Measurements from ENCODE around the gene CWF19L1.
"Not testable (repeated sequence)": the region's sequence is repeated elsewhere in the genome, so short reads cannot be mapped to it uniquely, and the experiment has no call there.

The CWF19L1 gene

DNA sequence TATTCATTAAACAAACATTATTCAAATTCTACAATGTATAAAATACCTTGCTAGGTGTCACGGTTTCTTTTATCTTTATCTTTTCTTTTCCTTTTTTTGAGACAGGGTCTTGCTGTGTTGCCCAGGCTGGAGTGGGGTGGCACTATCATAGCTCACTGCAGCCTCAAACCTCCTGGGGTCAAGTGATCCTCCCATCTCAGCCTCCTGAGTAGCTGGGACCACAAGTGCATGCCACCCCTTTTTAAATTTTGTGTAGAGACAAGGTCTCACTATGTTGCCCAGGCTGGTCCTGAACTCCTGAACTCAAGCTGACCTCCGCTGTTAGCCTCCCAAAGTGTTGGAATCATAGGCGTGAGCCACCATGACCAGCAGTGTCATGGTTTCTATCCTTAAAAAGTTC lies 37.0 kb upstream of the CWF19L1 start:
- no peak overlapping the region for H3K4me3 ChIP-seq (ENCODE audit: low read length)
- no peak overlapping the region for H3K23ac ChIP-seq (ENCODE audit: low read length)
- WGBS (ENCODE audit: extremely low coverage, insufficient coverage, low lambda C conversion rate), result 100% methylated on average over 1 of the region's 3 CpGs

DNA sequence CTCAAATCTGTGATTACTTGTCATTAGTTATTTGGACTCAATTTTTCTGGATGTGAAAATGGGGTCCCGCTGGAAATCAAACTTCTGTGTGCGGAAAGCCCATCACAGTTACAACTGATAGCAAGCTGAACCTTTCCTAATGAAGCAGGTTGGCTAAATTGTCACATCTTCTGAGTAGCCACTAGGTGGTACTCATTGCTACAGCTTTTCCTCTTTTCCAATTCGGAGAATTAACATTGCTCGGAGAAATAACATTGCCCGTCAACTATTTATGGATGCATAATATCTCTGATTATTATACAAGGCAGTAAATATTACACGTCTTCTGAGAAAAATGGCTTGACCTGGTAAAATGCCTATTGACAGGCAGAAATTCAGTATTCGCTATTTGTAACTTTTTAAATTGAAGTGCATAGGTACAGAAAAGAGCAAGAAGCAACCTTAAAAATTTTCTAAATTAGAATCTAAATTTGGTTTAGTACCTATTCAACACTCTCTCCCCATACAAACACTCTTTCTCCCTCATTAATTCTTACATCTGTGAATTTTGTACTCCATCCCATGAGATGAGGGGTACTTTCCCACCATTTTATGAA lies 36.4 kb upstream of the CWF19L1 start:
- no peak overlapping the region for H4K8ac ChIP-seq (ENCODE audit: low read depth, low read length)
- peak; percentile 35 for DNase-seq
- H3K27ac ChIP-seq (ENCODE audit: low read depth, low read length), result no peak overlapping the region
- H3K56ac ChIP-seq (ENCODE audit: low read length), result no peak overlapping the region
- H2BK120ac ChIP-seq (ENCODE audit: low read depth, low read length), result no peak overlapping the region
- H3K4me3 ChIP-seq (ENCODE audit: low read length), result no peak overlapping the region
- no peak overlapping the region for H3K4ac ChIP-seq (ENCODE audit: low read depth, low read length)
- H2BK15ac ChIP-seq (replicated peaks; ENCODE audit: low read depth), result no peak overlapping the region
- no peaks in the 10 kb centered on the region for H3K27me3 ChIP-seq (ENCODE audit: insufficient read depth, low read length, poor library complexity)
- no peak overlapping the region for H2BK5ac ChIP-seq (ENCODE audit: low read length)
- H3K9ac ChIP-seq (ENCODE audit: low read length), result no peak overlapping the region
- H3K4me2 ChIP-seq (ENCODE audit: low read length), result no peak overlapping the region
- H4K5ac ChIP-seq (ENCODE audit: low read length), result no peak overlapping the region
- no CpG with 5 or more reads among the region's 7 CpGs for WGBS (ENCODE audit: extremely low coverage, insufficient coverage, low lambda C conversion rate)
- no peak overlapping the region for H3K23ac ChIP-seq (ENCODE audit: low read length)
- H3K79me2 ChIP-seq (ENCODE audit: control insufficient read depth, insufficient read depth, low read length), result no peaks in the 10 kb centered on the region
- H2AK5ac ChIP-seq (ENCODE audit: low read length), result no peak overlapping the region
- H3K4me1 ChIP-seq (ENCODE audit: control insufficient read depth, low read depth, low read length), result no peaks in the 10 kb centered on the region
- H3K79me1 ChIP-seq (ENCODE audit: low read length), result no peaks in the 10 kb centered on the region
- no peaks in the 10 kb centered on the region for H3K36me3 ChIP-seq (ENCODE audit: control insufficient read depth, insufficient read depth, low read length)
- H3K18ac ChIP-seq (ENCODE audit: low read length), result no peak overlapping the region

More for the DNA sequence above, 37.0 kb upstream of the CWF19L1 start:
- Histone ChIP-seq H2AK5ac (ENCODE audit: low read length) (no peak overlapping the region), H3K27me3 (ENCODE audit: insufficient read depth, low read length, poor library complexity) (no peaks in the 10 kb centered on the region), H2BK120ac (ENCODE audit: low read depth, low read length) (no peak overlapping the region), H3K18ac (ENCODE audit: low read length) (no peak overlapping the region), H4K8ac (ENCODE audit: low read depth, low read length) (no peak overlapping the region), H2BK5ac (ENCODE audit: low read length) (no peak overlapping the region), H3K27ac (ENCODE audit: low read depth, low read length) (no peak overlapping the region), H2BK15ac (replicated peaks; ENCODE audit: low read depth) (no peak overlapping the region), H3K56ac (ENCODE audit: low read length) (no peak overlapping the region), H3K4me1 (ENCODE audit: control insufficient read depth, low read depth, low read length) (no peaks in the 10 kb centered on the region), H4K5ac (ENCODE audit: low read length) (no peak overlapping the region), H3K79me2 (ENCODE audit: control insufficient read depth, insufficient read depth, low read length) (no peaks in the 10 kb centered on the region), H3K36me3 (ENCODE audit: control insufficient read depth, insufficient read depth, low read length) (no peaks in the 10 kb centered on the region), H3K4ac (ENCODE audit: low read depth, low read length) (no peak overlapping the region), H3K4me2 (ENCODE audit: low read length) (no peak overlapping the region), H3K79me1 (ENCODE audit: low read length) (no peaks in the 10 kb centered on the region), H3K9ac (ENCODE audit: low read length) (no peak overlapping the region)
- no peak for DNase-seq

DNA sequence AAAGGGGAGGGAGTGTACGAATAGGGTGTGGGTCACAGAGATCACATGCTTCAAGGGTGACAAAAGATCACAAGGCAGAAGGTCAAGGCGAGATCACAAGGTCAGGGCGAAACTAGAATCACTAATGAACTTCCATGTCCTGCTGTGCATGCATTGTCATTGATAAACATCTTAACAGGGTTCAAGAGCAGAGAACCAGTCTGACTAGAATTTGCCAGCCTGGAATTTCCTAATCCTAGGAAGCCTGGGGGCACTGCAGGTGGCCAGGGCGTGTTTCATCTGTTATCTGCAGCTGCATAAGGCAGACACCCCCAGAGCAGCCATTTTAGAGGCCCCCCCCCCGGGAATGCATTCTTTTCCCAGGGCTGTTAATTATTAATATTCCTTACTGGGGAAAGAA lies 33.7 kb upstream of the CWF19L1 start:
- not testable (repeated sequence) for H3K36me3 ChIP-seq (ENCODE audit: control insufficient read depth, insufficient read depth, low read length); H2BK120ac ChIP-seq (ENCODE audit: low read depth, low read length); H3K79me2 ChIP-seq (ENCODE audit: control insufficient read depth, insufficient read depth, low read length); H4K5ac ChIP-seq (ENCODE audit: low read length); H3K4me2 ChIP-seq (ENCODE audit: low read length); H3K4me3 ChIP-seq (ENCODE audit: low read length); H4K8ac ChIP-seq (ENCODE audit: low read depth, low read length); H2BK15ac ChIP-seq (replicated peaks; ENCODE audit: low read depth); H3K56ac ChIP-seq (ENCODE audit: low read length); H3K9ac ChIP-seq (ENCODE audit: low read length); H3K4ac ChIP-seq (ENCODE audit: low read depth, low read length); H3K79me1 ChIP-seq (ENCODE audit: low read length); H3K27me3 ChIP-seq (ENCODE audit: insufficient read depth, low read length, poor library complexity); H2AK5ac ChIP-seq (ENCODE audit: low read length); H3K23ac ChIP-seq (ENCODE audit: low read length); H3K18ac ChIP-seq (ENCODE audit: low read length); H2BK5ac ChIP-seq (ENCODE audit: low read length); H3K4me1 ChIP-seq (ENCODE audit: control insufficient read depth, low read depth, low read length); H3K27ac ChIP-seq (ENCODE audit: low read depth, low read length)
- no CpG with 5 or more reads among the region's 5 CpGs for WGBS (ENCODE audit: extremely low coverage, insufficient coverage, low lambda C conversion rate)
- DNase-seq, result peak; percentile 76

DNA sequence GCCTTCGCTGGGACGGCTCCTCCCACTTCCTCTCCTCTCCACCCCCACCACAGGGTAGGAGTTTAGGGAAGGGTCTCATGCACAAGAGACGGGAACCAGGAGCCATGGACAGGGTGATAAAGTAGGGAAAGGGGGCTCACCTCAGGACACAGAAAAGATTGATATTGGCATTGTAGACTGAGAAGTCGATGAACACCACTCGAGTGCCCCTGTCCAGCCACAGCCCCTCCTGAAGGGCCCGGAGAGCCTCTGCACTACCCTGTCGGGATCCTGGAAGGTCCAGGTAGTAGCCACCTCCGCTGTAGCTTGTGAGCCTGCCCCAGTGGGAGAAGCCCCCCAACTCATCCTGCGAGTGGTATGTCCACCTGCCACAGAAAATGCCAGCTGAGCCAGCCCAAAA lies 29.8 kb upstream of the CWF19L1 start:
- H3K4me2 ChIP-seq (ENCODE audit: low read length), result no peak overlapping the region
- H4K5ac ChIP-seq (ENCODE audit: low read length), result no peak overlapping the region
- H3K27me3 ChIP-seq (ENCODE audit: insufficient read depth, low read length, poor library complexity), result no peaks in the 10 kb centered on the region
- H3K27ac ChIP-seq (ENCODE audit: low read depth, low read length), result no peak overlapping the region
- H3K4me3 ChIP-seq (ENCODE audit: low read length), result no peak overlapping the region
- H4K8ac ChIP-seq (ENCODE audit: low read depth, low read length), result no peak overlapping the region
- H2BK5ac ChIP-seq (ENCODE audit: low read length), result no peak overlapping the region
- H3K36me3 ChIP-seq (ENCODE audit: control insufficient read depth, insufficient read depth, low read length), result no peaks in the 10 kb centered on the region
- no peak overlapping the region for H3K18ac ChIP-seq (ENCODE audit: low read length)
- WGBS (ENCODE audit: extremely low coverage, insufficient coverage, low lambda C conversion rate), result no CpG with 5 or more reads among the region's 9 CpGs
- no peak overlapping the region for H3K4ac ChIP-seq (ENCODE audit: low read depth, low read length)
- H3K23ac ChIP-seq (ENCODE audit: low read length), result no peak overlapping the region
- no peak for DNase-seq
- H3K56ac ChIP-seq (ENCODE audit: low read length), result no peak overlapping the region
- H2BK15ac ChIP-seq (replicated peaks; ENCODE audit: low read depth), result no peak overlapping the region
- H3K79me2 ChIP-seq (ENCODE audit: control insufficient read depth, insufficient read depth, low read length), result no peaks in the 10 kb centered on the region
- H2AK5ac ChIP-seq (ENCODE audit: low read length), result no peak overlapping the region
- peaks cover 2% of the 10 kb centered on the region for H3K4me1 ChIP-seq (ENCODE audit: control insufficient read depth, low read depth, low read length)
- H3K79me1 ChIP-seq (ENCODE audit: low read length), result no peaks in the 10 kb centered on the region
- no peak overlapping the region for H3K9ac ChIP-seq (ENCODE audit: low read length)
- H2BK120ac ChIP-seq (ENCODE audit: low read depth, low read length), result no peak overlapping the region

DNA sequence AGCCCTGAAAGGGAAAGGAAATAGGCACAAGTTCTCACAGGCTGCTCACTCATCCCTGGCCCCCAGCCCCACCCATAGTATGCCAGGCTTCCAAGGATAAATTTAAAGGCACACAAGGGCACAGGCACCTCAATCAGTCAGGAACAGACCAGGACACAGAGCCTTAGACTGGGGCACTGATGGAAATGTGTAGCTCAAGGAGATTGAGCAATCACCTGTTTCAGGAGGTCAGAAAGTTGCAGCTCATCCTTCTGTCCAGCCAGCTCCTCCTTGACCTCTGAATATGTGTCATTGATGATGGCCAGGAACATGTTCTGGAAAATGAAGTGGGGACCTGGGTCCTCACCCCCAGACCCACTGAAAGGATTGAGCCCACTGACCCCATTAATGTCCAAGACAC lies 25.6 kb upstream of the CWF19L1 start:
- Histone ChIP-seq H2BK120ac (ENCODE audit: low read depth, low read length) (no peak overlapping the region), H2BK15ac (replicated peaks; ENCODE audit: low read depth) (no peak overlapping the region), H3K23ac (ENCODE audit: low read length) (no peak overlapping the region), H2BK5ac (ENCODE audit: low read length) (no peak overlapping the region), H3K27ac (ENCODE audit: low read depth, low read length) (no peak overlapping the region), H3K27me3 (ENCODE audit: insufficient read depth, low read length, poor library complexity) (no peaks in the 10 kb centered on the region), H4K5ac (ENCODE audit: low read length) (no peak overlapping the region), H3K4me1 (ENCODE audit: control insufficient read depth, low read depth, low read length) (peaks cover 2% of the 10 kb centered on the region), H3K79me2 (ENCODE audit: control insufficient read depth, insufficient read depth, low read length) (no peaks in the 10 kb centered on the region), H3K18ac (ENCODE audit: low read length) (no peak overlapping the region), H4K8ac (ENCODE audit: low read depth, low read length) (no peak overlapping the region), H2AK5ac (ENCODE audit: low read length) (no peak overlapping the region), H3K9ac (ENCODE audit: low read length) (no peak overlapping the region), H3K4ac (ENCODE audit: low read depth, low read length) (no peak overlapping the region), H3K36me3 (ENCODE audit: control insufficient read depth, insufficient read depth, low read length) (no peaks in the 10 kb centered on the region), H3K56ac (ENCODE audit: low read length) (no peak overlapping the region), H3K4me3 (ENCODE audit: low read length) (no peak overlapping the region), H3K79me1 (ENCODE audit: low read length) (no peaks in the 10 kb centered on the region), H3K4me2 (ENCODE audit: low read length) (no peak overlapping the region)
- DNase-seq, result no peak

DNA sequence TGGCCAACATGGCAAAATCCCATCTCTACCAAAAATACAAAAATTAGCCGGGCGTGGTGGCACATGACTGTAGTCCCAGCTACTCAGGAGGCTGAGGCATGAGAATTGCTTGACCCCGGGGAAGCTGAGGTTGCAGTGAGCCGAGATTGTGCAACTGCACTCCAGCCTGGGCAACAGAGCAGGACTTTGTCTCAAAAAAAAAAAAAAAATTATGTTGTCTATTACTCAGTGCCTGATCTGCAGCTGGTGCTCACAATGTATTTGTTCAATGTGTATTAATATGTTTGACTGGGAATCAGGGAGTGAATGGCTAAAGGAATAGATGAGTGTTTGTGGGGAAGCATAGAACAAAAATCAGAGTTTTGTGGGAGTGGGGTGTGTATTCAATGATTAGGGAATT lies 24.9 kb upstream of the CWF19L1 start:
- H2BK15ac ChIP-seq (replicated peaks; ENCODE audit: low read depth); H4K5ac ChIP-seq (ENCODE audit: low read length); H2BK120ac ChIP-seq (ENCODE audit: low read depth, low read length); H3K56ac ChIP-seq (ENCODE audit: low read length); H2AK5ac ChIP-seq (ENCODE audit: low read length); H3K9ac ChIP-seq (ENCODE audit: low read length); H3K23ac ChIP-seq (ENCODE audit: low read length); H3K27me3 ChIP-seq (ENCODE audit: insufficient read depth, low read length, poor library complexity); H3K36me3 ChIP-seq (ENCODE audit: control insufficient read depth, insufficient read depth, low read length); H3K4me3 ChIP-seq (ENCODE audit: low read length); H3K79me1 ChIP-seq (ENCODE audit: low read length); H3K4me2 ChIP-seq (ENCODE audit: low read length); DNase-seq; H4K8ac ChIP-seq (ENCODE audit: low read depth, low read length); H2BK5ac ChIP-seq (ENCODE audit: low read length); H3K4me1 ChIP-seq (ENCODE audit: control insufficient read depth, low read depth, low read length); H3K27ac ChIP-seq (ENCODE audit: low read depth, low read length); H3K4ac ChIP-seq (ENCODE audit: low read depth, low read length); H3K18ac ChIP-seq (ENCODE audit: low read length); H3K79me2 ChIP-seq (ENCODE audit: control insufficient read depth, insufficient read depth, low read length): not testable (repeated sequence)
- no CpG with 5 or more reads among the region's 4 CpGs for WGBS (ENCODE audit: extremely low coverage, insufficient coverage, low lambda C conversion rate)

All from mesendoderm (in vitro differentiated cells).